Measurements from ENCODE around the gene ALOX12B. TPM values are rescaled to one million over a fixed set of nuclear protein-coding genes. Genes with fewer than 3 reads are reported as not detected.

The ALOX12B gene
- polyA plus RNA-seq, 2 of the 4 experiments (the other 2 are of a cell fraction), result 0.63 to 1.0 TPM

GRCh38 chr17:8117980-8118768, 30.7 kb upstream of the ALOX12B start, which contains the start of gene ALOXE3 (continued):
- TF ChIP-seq BCL3 (IDR thresholded peaks at IDR 0.05) (no peak), KDM1A (IDR thresholded peaks at IDR 0.05; ENCODE audit: low read depth) (no peak), EHMT2 (IDR thresholded peaks at IDR 0.05; ENCODE audit: low read depth) (no peak), RAD21 (conservative IDR thresholded peaks at IDR 0.05 in 1 of 2, IDR thresholded peaks at IDR 0.05 in 1 of 2) (no peak), TP53 (CRISPR knock-in tag; IDR thresholded peaks at IDR 0.05) (no peak), HOXB13 (CRISPR knock-in tag; IDR thresholded peaks at IDR 0.05; ENCODE audit: low read depth) (no peak), TFCP2L1 (CRISPR knock-in tag; IDR thresholded peaks at IDR 0.05) (no peak; the same call in 1 of the 2 replicates), RCOR1 (IDR thresholded peaks at IDR 0.05; ENCODE audit: low read depth, low read length) (no peak), MAZ (IDR thresholded peaks at IDR 0.05; ENCODE audit: borderline replicate concordance, low read depth, low read length) (no peak), EP300 (IDR thresholded peaks at IDR 0.05) (no peak), PBX3 (IDR thresholded peaks at IDR 0.05) (peak; percentile 58), FOXS1 (CRISPR knock-in tag; IDR thresholded peaks at IDR 0.05) (no peak), ZFP36 (IDR thresholded peaks at IDR 0.05; ENCODE audit: borderline replicate concordance, partially characterized antibody) (no peak), JUN (IDR thresholded peaks at IDR 0.05) (no peak; a peak in 1 of 5 replicates), RNF2 (IDR thresholded peaks at IDR 0.05; ENCODE audit: borderline replicate concordance, low read depth) (no peak), FOSL2 (IDR thresholded peaks at IDR 0.05) (peak; percentile 63), FOSL2 (CRISPR knock-in tag; IDR thresholded peaks at IDR 0.05) (peak; percentile 92)

- TF ChIP-seq RCOR1 (IDR thresholded peaks at IDR 0.05; ENCODE audit: low read depth, low read length) (no peak), CHD4 (IDR thresholded peaks at IDR 0.05; ENCODE audit: borderline replicate concordance) (no peak), REST (IDR thresholded peaks at IDR 0.05) (no peak), RARB (CRISPR knock-in tag; IDR thresholded peaks at IDR 0.05) (no peak), TP53 (CRISPR knock-in tag; IDR thresholded peaks at IDR 0.05) (no peak), FOSL2 (IDR thresholded peaks at IDR 0.05) (no peak), FOSL2 (CRISPR knock-in tag; IDR thresholded peaks at IDR 0.05) (no peak), JUNB (IDR thresholded peaks at IDR 0.05) (no peak), ZSCAN20 (CRISPR knock-in tag; IDR thresholded peaks at IDR 0.05) (no peak), ESRRA (IDR thresholded peaks at IDR 0.05; ENCODE audit: borderline replicate concordance, low read length) (no peak), PBX3 (IDR thresholded peaks at IDR 0.05) (no peak), CBX2 (IDR thresholded peaks at IDR 0.05; ENCODE audit: borderline replicate concordance, low read depth) (no peak), FOXS1 (CRISPR knock-in tag; IDR thresholded peaks at IDR 0.05) (no peak), FOSB (CRISPR knock-in tag; IDR thresholded peaks at IDR 0.05) (no peak), RFX5 (IDR thresholded peaks at IDR 0.05) (no peak), KDM5A (IDR thresholded peaks at IDR 0.05) (no peak), SMC3 (IDR thresholded peaks at IDR 0.05) (no peak)
- Histone ChIP-seq H3K4me3 (peak overlapping the region; percentile 51), H3K9me3 (no peaks in the 10 kb centered on the region), H3K4me2 (peak overlapping the region; percentile 89), H3K4me1 (peaks cover 8% of the 10 kb centered on the region), H3K27ac (peak overlapping the region; percentile 67 to 90)
- ChIA-PET POLR2A (interaction anchor here (4.4 kb wide), 1 partner anchor 56 kb away, joined by 41 read pairs; no protein-coding TSS in a partner anchor), CTCF (interaction anchor here (0.8 to 24.1 kb wide), 12 partner anchors 13 to 127 kb away, joined by 3 to 1490 read pairs (median 16); partner anchors contain the start of genes ALOX12B and VAMP2)
- FAIRE-seq (no peak), DNase-seq (ENCODE audit: low read depth in 1 of 2, low spot score in 1 of 2) (no peak), ATAC-seq (no peak)
- WGBS (ENCODE audit: missing lambda C conversion rate), result 80% methylated on average over 17 of the region's 18 CpGs
These were observed 30.0 kb upstream of the ALOX12B start for GRCh38 chr17:8117367-8117979.
